Parathyroid adenoma (tissue), 2 donors: ENCODE results near the gene TEDC1.

Experiments used
- H2AFZ ChIP-seq: fragments of 300-600 bp; sonication (generic); one replicate; pipeline ENCODE4 v1.7.0; 2017; ENCODE audit warnings: antibody characterized with exemption, mild to moderate bottlenecking
- H3K27ac ChIP-seq: fragments of 300-600 bp; sonication (generic); one replicate; pipeline ENCODE4 v1.7.0; 2017
- H3K27me3 ChIP-seq: fragments of 300-600 bp; sonication (generic); one replicate; pipeline ENCODE4 v1.7.0; 2017; ENCODE audit warnings: low read length; ENCODE audit not compliant: control insufficient read depth, insufficient read depth
- H3K36me3 ChIP-seq: fragments of 300-600 bp; sonication (generic); one replicate; pipeline ENCODE4 v1.7.0; 2017; ENCODE audit warnings: low read length; ENCODE audit not compliant: control insufficient read depth, insufficient read depth
- H3K4me1 ChIP-seq: fragments of 300-600 bp; sonication (generic); one replicate; pipeline ENCODE4 v1.7.0; 2017; ENCODE audit warnings: control low read depth
- H3K4me2 ChIP-seq: fragments of 300-600 bp; sonication (generic); one replicate; pipeline ENCODE4 v1.7.0; 2017; ENCODE audit warnings: low read length
- H3K4me3 ChIP-seq: fragments of 300-600 bp; sonication (generic); one replicate; pipeline ENCODE4 v1.7.0; 2017; ENCODE audit warnings: low read depth, low read length
- H3K79me2 ChIP-seq: fragments of 300-600 bp; sonication (generic); one replicate; pipeline ENCODE4 v1.7.0; 2017; ENCODE audit warnings: control low read depth
- H3K9ac ChIP-seq: fragments of 300-600 bp; sonication (generic); one replicate; pipeline ENCODE4 v1.7.0; 2017; ENCODE audit warnings: mild to moderate bottlenecking
- H3K9me3 ChIP-seq: fragments of 300-600 bp; sonication (generic); one replicate; pipeline ENCODE4 v1.7.0; 2017; ENCODE audit warnings: low read length; ENCODE audit not compliant: control insufficient read depth
- CTCF ChIP-seq: fragments of 300-600 bp; sonication (generic); IDR thresholded peaks from one replicate; pipeline ENCODE4 v1.7.0; 2017; ENCODE audit warnings: antibody characterized with exemption, mild to moderate bottlenecking
- donor health status: primary hyperparathyroidism.

TEDC1 gene

GRCh38 chr14:105497671-105498429 is 6.8 kb downstream of the TEDC1 start:
- TF ChIP-seq CTCF, result no peak
- Histone ChIP-seq H3K36me3 (no peaks in the 10 kb centered on the region), H3K27ac (no peak overlapping the region), H3K9ac (no peak overlapping the region), H3K9me3 (no peaks in the 10 kb centered on the region), H3K4me3 (no peak overlapping the region), H3K27me3 (no peaks in the 10 kb centered on the region), H3K4me2 (no peak overlapping the region), H3K4me1 (no peaks in the 10 kb centered on the region), H2AFZ (no peak overlapping the region), H3K79me2 (no peaks in the 10 kb centered on the region)

- H3K36me3 ChIP-seq, result no peaks in the 10 kb centered on the region
- no peaks in the 10 kb centered on the region for H3K79me2 ChIP-seq
- H3K4me1 ChIP-seq, result no peaks in the 10 kb centered on the region
- H3K9ac ChIP-seq, result no peak overlapping the region
- TF ChIP-seq CTCF, result no peak
- no peak overlapping the region for H3K27ac ChIP-seq
- no peaks in the 10 kb centered on the region for H3K9me3 ChIP-seq
- H3K27me3 ChIP-seq, result no peaks in the 10 kb centered on the region
- no peak overlapping the region for H3K4me2 ChIP-seq
- H2AFZ ChIP-seq, result no peak overlapping the region
- H3K4me3 ChIP-seq, result no peak overlapping the region
Observed at GRCh38 chr14:105498430-105499255, 7.6 kb downstream of the TEDC1 start.

- H3K9me3 ChIP-seq, result no peaks in the 10 kb centered on the region
- no peak overlapping the region for H2AFZ ChIP-seq
- no peaks in the 10 kb centered on the region for H3K4me1 ChIP-seq
- H3K79me2 ChIP-seq, result no peaks in the 10 kb centered on the region
- H3K4me2 ChIP-seq, result no peak overlapping the region
- H3K27me3 ChIP-seq, result no peaks in the 10 kb centered on the region
- H3K36me3 ChIP-seq, result no peaks in the 10 kb centered on the region
- H3K27ac ChIP-seq, result no peak overlapping the region
- no peak overlapping the region for H3K4me3 ChIP-seq
- no peak for TF ChIP-seq CTCF
- H3K9ac ChIP-seq, result no peak overlapping the region
Observed at GRCh38 chr14:105499256-105500035, 8.4 kb downstream of the TEDC1 start.

- Histone ChIP-seq H3K4me2 (no peak overlapping the region), H3K4me1 (no peaks in the 10 kb centered on the region), H3K9me3 (no peaks in the 10 kb centered on the region), H3K79me2 (no peaks in the 10 kb centered on the region), H3K4me3 (no peak overlapping the region), H3K27ac (no peak overlapping the region), H2AFZ (no peak overlapping the region), H3K9ac (no peak overlapping the region), H3K36me3 (no peaks in the 10 kb centered on the region), H3K27me3 (no peaks in the 10 kb centered on the region)
- TF ChIP-seq CTCF, result no peak
Observed at GRCh38 chr14:105500036-105500725, 9.1 kb downstream of the TEDC1 start.
